Fibroblast of the conjunctiva (primary cell): Measurements from ENCODE around the gene RAB1B.
A peak's percentile ranks its signal among the peaks of the same experiment; 100 is the strongest.
"Not testable (repeated sequence)": the region's sequence is repeated elsewhere in the genome, so short reads cannot be mapped to it uniquely, and the experiment has no call there.

ENCODE experiments used
- DNase-seq: peaks from one replicate; pipeline ENCODE4 v3.0.0-alpha.2; 2010; ENCODE audit warnings: low read depth

RAB1B gene

GRCh38 chr11:66309475-66309874 lies 41.0 kb downstream of the RAB1B start:
- no peak for DNase-seq

- no peak for DNase-seq
Observed at GRCh38 chr11:66310324-66310723, 41.9 kb downstream of the RAB1B start.

- not testable (repeated sequence) for DNase-seq
Observed at GRCh38 chr11:66310803-66311440, 42.5 kb downstream of the RAB1B start.

GRCh38 chr11:66311470-66311964 lies 43.1 kb downstream of the RAB1B start:
- DNase-seq = no peak

- peak; percentile 91 for DNase-seq
Observed at GRCh38 chr11:66311965-66312548, 43.6 kb downstream of the RAB1B start.

- peak; percentile 99 for DNase-seq
Observed at GRCh38 chr11:66312549-66313320, 44.3 kb downstream of the RAB1B start.

- no peak for DNase-seq
Observed at GRCh38 chr11:66313321-66314185, 45.1 kb downstream of the RAB1B start.

- no peak for DNase-seq
Observed at GRCh38 chr11:66314186-66314501, 45.7 kb downstream of the RAB1B start.

- no peak for DNase-seq
Observed at GRCh38 chr11:66314561-66315497, 46.4 kb downstream of the RAB1B start.

GRCh38 chr11:66315498-66315885 lies 47.1 kb downstream of the RAB1B start:
- no peak for DNase-seq

- no peak for DNase-seq
Observed at GRCh38 chr11:66315921-66316811, 47.7 kb downstream of the RAB1B start.

GRCh38 chr11:66316849-66317251 lies 48.4 kb downstream of the RAB1B start, which contains the start of gene CD248:
CD248 (minus strand) TSS chr11:66317044; CDS start chr11:66317027, 17 bp downstream.
- DNase-seq = peak; percentile 84

GRCh38 chr11:66317322-66317722 lies 48.9 kb downstream of the RAB1B start:
- DNase-seq = no peak

GRCh38 chr11:66317723-66318599 lies 49.5 kb downstream of the RAB1B start:
- DNase-seq = peak; percentile 90

GRCh38 chr11:66318600-66318970 lies 50.1 kb downstream of the RAB1B start:
- no peak for DNase-seq

GRCh38 chr11:66320289-66320688 lies 51.9 kb downstream of the RAB1B start:
- not testable (repeated sequence) for DNase-seq

GRCh38 chr11:66320748-66321147 lies 52.3 kb downstream of the RAB1B start:
- not testable (repeated sequence) for DNase-seq

GRCh38 chr11:66321606-66322005 lies 53.2 kb downstream of the RAB1B start:
- no peak for DNase-seq
